Uterus (tissue), 4 donors: ENCODE results near the gene TMEM184B. TPM values are rescaled to one million over a fixed set of nuclear protein-coding genes. Genes with fewer than 3 reads are reported as not detected.
A peak's percentile ranks its signal among the peaks of the same experiment; 100 is the strongest.

ENCODE experiments used
- DNase-seq, 2 donors: peaks; one replicate each; pipeline ENCODE4 v3.0.0-alpha.2; 2019 to 2020
- H3K27ac ChIP-seq, 2 donors: fragments of 200-600 bp; sonication (generic); 1 replicate in 1 of 2; 2 replicates in 1 of 2; pipeline ENCODE4 v1.5.1; 2016 to 2018
- H3K27me3 ChIP-seq, 2 donors: fragments of 200-600 bp; sonication (generic); one replicate each; pipeline ENCODE4 v1.5.1; 2018 to 2019; ENCODE audit warnings: control low read depth in 1 of 2
- H3K36me3 ChIP-seq, 2 donors: fragments of 200-600 bp; sonication (generic); one replicate each; pipeline ENCODE4 v1.5.1; 2019; ENCODE audit warnings: control low read depth in 1 of 2
- H3K4me1 ChIP-seq, 2 donors: fragments of 200-600 bp; sonication (generic); one replicate each; pipeline ENCODE4 v1.5.1; 2018 to 2019; ENCODE audit warnings: control low read depth in 1 of 2
- H3K4me3 ChIP-seq, 2 donors: fragments of 200-600 bp; sonication (generic); 1 replicate in 1 of 2; 2 replicates in 1 of 2; pipeline ENCODE4 v1.5.1; 2018 to 2019; ENCODE audit warnings: mild to moderate bottlenecking in 1 of 2
- H3K9me3 ChIP-seq, 2 donors: fragments of 200-600 bp; sonication (generic); one replicate each; pipeline ENCODE4 v1.5.1; 2019; ENCODE audit warnings: control low read depth in 1 of 2
- CTCF ChIP-seq, 4 experiments: fragments of 200-600 bp in 2 of 4; fragments of 450-650 bp in 2 of 4; sonication (generic) in 2 of 4; IDR thresholded peaks; one replicate each; pipeline ENCODE4 v1.5.1; 2016 to 2019; ENCODE audit warnings: antibody characterized with exemption in 4 of 4, mild to moderate bottlenecking in 2 of 4, moderate library complexity in 1 of 4
- POLR2A ChIP-seq, 2 donors: fragments of 450-650 bp; IDR thresholded peaks; one replicate each; pipeline ENCODE4 v1.6.1; 2016; ENCODE audit warnings: antibody characterized with exemption in 2 of 2, mild to moderate bottlenecking in 1 of 2, moderate library complexity in 1 of 2
- intact Hi-C: fragments of 100-400 bp; cut with DNase I; formaldehyde crosslinking; loops from one replicate; pipeline ENCODE4 v1.15.1; 2023; ENCODE audit warnings: low total_unique reads
- total RNA-seq, 4 donors: library from RNA; depleted of rRNA in 3 of 4; stranded (reverse); fragments of >200 nt in 3 of 4; gene quantifications; one replicate each; pipeline versions ENCODE4 v1.1.0 to v1.2.4, GENCODE V29; 2014 to 2023
- donor health status: DM: yes; HTN: yes; CAD: no.

Gene TMEM184B
- total RNA-seq, 4 donors from 2014 or later: 31.7 to 70.4 (median 50.7) TPM

GRCh38 chr22:38240734-38241252, 32.0 kb downstream of the TMEM184B start:
- intact Hi-C loops: no loop called here
- no peaks in the 10 kb centered on the region for H3K36me3 ChIP-seq
- TF ChIP-seq POLR2A (IDR thresholded peaks at IDR 0.05) (no peak), CTCF (IDR thresholded peaks at IDR 0.05) (no peak)
- H3K27ac ChIP-seq: no peak overlapping the region
- peaks cover 9 to 14% of the 10 kb centered on the region in 2 donors for H3K4me1 ChIP-seq
- H3K27me3 ChIP-seq: no peaks in the 10 kb centered on the region
- DNase-seq: no peak
- H3K9me3 ChIP-seq: no peaks in the 10 kb centered on the region
- no peak overlapping the region for H3K4me3 ChIP-seq

DNA sequence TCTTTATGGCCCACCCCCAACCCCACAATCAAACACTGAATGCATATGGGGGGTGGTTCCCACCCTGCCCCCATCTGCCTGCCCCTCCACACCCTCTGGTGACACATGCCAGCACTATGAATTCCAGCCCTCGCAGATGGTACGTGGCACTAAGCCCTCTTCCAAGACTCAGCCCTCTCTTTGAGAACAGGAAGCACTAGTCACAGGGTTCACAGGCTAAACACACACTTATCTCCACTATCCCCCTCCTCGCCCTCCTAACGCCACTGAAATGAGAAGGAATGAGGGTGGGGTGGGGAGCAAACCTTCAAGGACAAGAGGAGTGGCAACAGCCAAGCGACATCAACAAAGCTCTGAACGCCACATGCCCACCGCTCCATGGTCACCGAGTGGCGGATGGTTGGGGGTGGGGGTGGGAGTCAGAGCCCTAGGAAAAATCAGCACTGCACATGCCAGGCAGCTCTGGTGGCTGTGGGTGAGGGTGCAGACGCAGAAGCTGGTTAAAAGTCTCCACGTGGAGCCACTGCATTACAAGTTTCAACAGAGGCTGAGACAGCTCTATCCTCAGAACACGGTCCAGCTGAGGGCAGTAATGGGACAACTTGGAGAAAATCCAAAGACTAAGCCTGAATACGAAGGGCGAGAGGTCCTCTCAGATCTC, 33.6 kb downstream of the TMEM184B start:
- H3K36me3 ChIP-seq: no peaks in the 10 kb centered on the region
- DNase-seq: no peak
- intact Hi-C loops: no loop called here
- H3K9me3 ChIP-seq: no peaks in the 10 kb centered on the region
- H3K4me3 ChIP-seq: no peak overlapping the region
- peaks cover 9 to 14% of the 10 kb centered on the region in 2 donors for H3K4me1 ChIP-seq
- TF ChIP-seq CTCF (IDR thresholded peaks at IDR 0.05) (peak in 2 of 4 experiments; percentile 30), POLR2A (IDR thresholded peaks at IDR 0.05) (no peak)
- no peaks in the 10 kb centered on the region for H3K27me3 ChIP-seq
- H3K27ac ChIP-seq: peak overlapping the region; percentile 45 to 56

GRCh38 chr22:38238519-38239071, 34.2 kb downstream of the TMEM184B start:
- H3K9me3 ChIP-seq: no peaks in the 10 kb centered on the region
- H3K36me3 ChIP-seq: no peaks in the 10 kb centered on the region
- DNase-seq: peak in 1 of 2 donors; percentile 61
- no peak overlapping the region for H3K4me3 ChIP-seq
- intact Hi-C loops: no loop called here
- H3K27me3 ChIP-seq: no peaks in the 10 kb centered on the region
- peak overlapping the region; percentile 45 to 56 for H3K27ac ChIP-seq
- H3K4me1 ChIP-seq: peaks cover 9 to 14% of the 10 kb centered on the region in 2 donors
- TF ChIP-seq CTCF (IDR thresholded peaks at IDR 0.05) (no peak), POLR2A (IDR thresholded peaks at IDR 0.05) (no peak)

DNA sequence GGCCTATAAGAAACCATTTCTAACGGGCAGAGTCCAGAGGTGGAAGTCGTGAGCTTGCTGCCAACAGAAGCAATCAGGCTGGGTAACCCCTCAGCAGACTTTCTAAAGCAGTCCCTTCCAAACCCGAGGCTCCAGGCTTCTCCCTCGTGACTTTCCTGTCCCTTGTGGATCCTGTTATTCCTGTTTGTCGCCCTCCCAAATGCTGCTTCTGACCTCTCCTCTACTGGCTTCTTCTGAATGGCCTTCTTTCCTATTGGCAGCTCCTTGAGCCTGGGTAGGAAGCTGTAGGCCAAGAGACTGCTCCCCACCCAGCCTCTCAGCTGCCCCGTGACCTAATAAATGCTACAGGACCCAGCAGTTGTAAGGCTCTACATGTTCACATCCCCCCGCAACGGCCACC, 36.0 kb downstream of the TMEM184B start:
- H3K36me3 ChIP-seq: no peaks in the 10 kb centered on the region
- intact Hi-C loops: no loop called here
- no peak overlapping the region for H3K27ac ChIP-seq

More for the DNA sequence above, 36.0 kb downstream of the TMEM184B start:
- no peaks in the 10 kb centered on the region for H3K27me3 ChIP-seq
- peaks cover 9 to 14% of the 10 kb centered on the region in 2 donors for H3K4me1 ChIP-seq
- no peaks in the 10 kb centered on the region for H3K9me3 ChIP-seq
- H3K4me3 ChIP-seq: no peak overlapping the region
- DNase-seq: no peak
- TF ChIP-seq POLR2A (IDR thresholded peaks at IDR 0.05) (no peak), CTCF (IDR thresholded peaks at IDR 0.05) (no peak)
